ENCODE measurements around the gene CAMK1G. TPM values are rescaled to one million over a fixed set of nuclear protein-coding genes. Genes with fewer than 3 reads are reported as not detected.

CAMK1G gene
- polyA plus RNA-seq, 1 donor (not counting 4 experiments of a cell fraction or from before 2014, with no cell fraction given) = not detected

DNA sequence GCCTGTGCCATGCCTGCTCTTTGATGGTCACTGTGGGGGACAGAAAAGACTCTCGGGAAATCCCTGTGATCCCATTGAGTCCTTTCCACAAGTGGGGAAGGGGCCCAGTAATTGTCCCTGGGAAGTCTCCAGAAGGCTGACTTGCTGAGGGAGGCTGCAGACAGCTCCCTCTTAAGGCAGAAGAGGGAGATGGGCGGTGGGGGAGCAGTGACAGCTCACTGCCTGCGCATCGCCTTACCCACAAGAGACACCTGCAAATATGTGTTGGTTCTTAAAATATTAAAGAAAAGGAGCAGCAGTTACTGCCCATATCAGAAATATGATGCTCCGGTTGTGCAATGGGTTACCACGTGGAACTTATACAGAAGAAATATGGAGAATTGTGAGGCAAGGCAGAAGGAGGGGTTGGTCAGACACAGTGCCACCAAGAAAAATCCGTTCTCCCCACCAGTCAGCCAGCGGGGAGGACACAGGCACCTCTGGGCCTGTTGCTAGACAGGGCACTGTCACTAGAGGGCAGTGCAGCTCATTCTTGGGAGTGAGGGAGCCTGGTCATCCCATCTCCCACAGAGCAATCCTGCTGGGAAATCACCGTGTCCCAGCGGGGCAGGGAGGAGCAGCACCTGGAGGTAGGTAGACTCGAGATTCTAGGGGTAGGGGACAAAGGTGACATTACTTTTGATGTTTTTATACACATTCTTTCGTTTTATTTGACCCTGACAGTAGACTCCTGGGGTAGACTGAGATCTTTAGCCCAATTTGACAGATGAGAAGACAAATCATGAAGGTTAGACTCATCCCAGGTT, 6.9 kb upstream of the CAMK1G start:
- H3K27ac ChIP-seq (ENCODE audit: control insufficient read depth, insufficient read depth, low read length) = no peak overlapping the region
- no peaks in the 10 kb centered on the region for H3K4me1 ChIP-seq (ENCODE audit: control insufficient read depth, extremely low read depth, insufficient read depth, low read length)
- H3K4me2 ChIP-seq (ENCODE audit: control insufficient read depth, extremely low read depth, insufficient read depth, low read depth, low read length) = no peak overlapping the region
- no peaks in the 10 kb centered on the region for H3K79me2 ChIP-seq (ENCODE audit: control insufficient read depth, insufficient read depth, low read length)
- H3K36me3 ChIP-seq (ENCODE audit: control insufficient read depth in 2 of 2, extremely low read depth in 1 of 2, insufficient read depth in 2 of 2, low read length in 2 of 2) = no peaks in the 10 kb centered on the region
- no peak overlapping the region for H3K4me3 ChIP-seq (ENCODE audit: control insufficient read depth in 2 of 3, extremely low read depth in 1 of 3, insufficient read depth in 2 of 3, low read depth in 1 of 3, low read length in 3 of 3)
- dilution Hi-C loops (cut with MboI; ENCODE audit: extremely low pct_ligation_motif_present, low sequenced_read_pairs) = no loop called here
- H3K9me3 ChIP-seq (ENCODE audit: control insufficient read depth, low read depth, low read length) = no peaks in the 10 kb centered on the region
- H2AFZ ChIP-seq (ENCODE audit: control insufficient read depth, low read length) = no peak overlapping the region
- no peak overlapping the region for H3K9ac ChIP-seq (ENCODE audit: control insufficient read depth, extremely low read depth, insufficient read depth, low read length)
- peak; percentile 40 for DNase-seq (ENCODE audit: low read depth, low spot score)
- peak; percentile 82 for FAIRE-seq
- H3K9me1 ChIP-seq (ENCODE audit: control insufficient read depth, extremely low read depth, insufficient read depth, low read length) = no peaks in the 10 kb centered on the region
- H4K20me1 ChIP-seq (ENCODE audit: control insufficient read depth, extremely low read depth, insufficient read depth, low read length) = no peaks in the 10 kb centered on the region
- TF ChIP-seq, protein P1, sequence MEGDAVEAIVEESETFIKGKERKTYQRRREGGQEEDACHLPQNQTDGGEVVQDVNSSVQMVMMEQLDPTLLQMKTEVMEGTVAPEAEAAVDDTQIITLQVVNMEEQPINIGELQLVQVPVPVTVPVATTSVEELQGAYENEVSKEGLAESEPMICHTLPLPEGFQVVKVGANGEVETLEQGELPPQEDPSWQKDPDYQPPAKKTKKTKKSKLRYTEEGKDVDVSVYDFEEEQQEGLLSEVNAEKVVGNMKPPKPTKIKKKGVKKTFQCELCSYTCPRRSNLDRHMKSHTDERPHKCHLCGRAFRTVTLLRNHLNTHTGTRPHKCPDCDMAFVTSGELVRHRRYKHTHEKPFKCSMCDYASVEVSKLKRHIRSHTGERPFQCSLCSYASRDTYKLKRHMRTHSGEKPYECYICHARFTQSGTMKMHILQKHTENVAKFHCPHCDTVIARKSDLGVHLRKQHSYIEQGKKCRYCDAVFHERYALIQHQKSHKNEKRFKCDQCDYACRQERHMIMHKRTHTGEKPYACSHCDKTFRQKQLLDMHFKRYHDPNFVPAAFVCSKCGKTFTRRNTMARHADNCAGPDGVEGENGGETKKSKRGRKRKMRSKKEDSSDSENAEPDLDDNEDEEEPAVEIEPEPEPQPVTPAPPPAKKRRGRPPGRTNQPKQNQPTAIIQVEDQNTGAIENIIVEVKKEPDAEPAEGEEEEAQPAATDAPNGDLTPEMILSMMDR (optimal IDR thresholded peaks at IDR 0.05 in 1 of 3, IDR thresholded peaks at IDR 0.05 in 1 of 3, conservative IDR thresholded peaks at IDR 0.05 in 1 of 3; ENCODE audit: extremely low read depth in 1 of 3, insufficient read depth in 2 of 3, low read length in 3 of 3) = peak; percentile 95 to 100 (median 99)
- no peak for TF ChIP-seq EZH2 (IDR thresholded peaks at IDR 0.05; ENCODE audit: low read length)
- H3K27me3 ChIP-seq (ENCODE audit: control insufficient read depth, extremely low read depth, insufficient read depth, low read length) = peaks cover 15% of the 10 kb centered on the region

DNA sequence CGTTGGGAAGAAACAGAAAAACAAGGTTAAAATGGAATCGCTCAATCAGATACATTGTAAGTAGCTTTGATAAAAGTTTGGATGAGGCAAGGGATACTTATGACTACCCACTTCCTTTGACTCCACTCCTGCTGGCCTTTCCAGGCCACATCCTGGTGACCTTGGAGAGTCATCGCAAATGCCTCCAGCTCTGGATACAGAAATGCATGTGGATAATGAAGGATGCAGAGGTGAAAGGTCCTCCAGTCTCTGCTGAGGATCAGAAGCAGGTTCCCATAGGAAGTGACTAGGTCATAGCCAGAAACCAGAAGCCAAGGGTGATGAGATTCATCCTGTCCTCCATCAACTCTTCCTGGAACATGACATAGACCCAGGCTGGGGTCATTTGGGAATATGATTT, 6.2 kb upstream of the CAMK1G start:
- no peaks in the 10 kb centered on the region for H3K9me1 ChIP-seq (ENCODE audit: control insufficient read depth, extremely low read depth, insufficient read depth, low read length)
- H4K20me1 ChIP-seq (ENCODE audit: control insufficient read depth, extremely low read depth, insufficient read depth, low read length) = no peaks in the 10 kb centered on the region
- FAIRE-seq (no peak), DNase-seq (ENCODE audit: low read depth, low spot score) (no peak)
- no peak overlapping the region for H3K4me2 ChIP-seq (ENCODE audit: control insufficient read depth, extremely low read depth, insufficient read depth, low read depth, low read length)
- H3K79me2 ChIP-seq (ENCODE audit: control insufficient read depth, insufficient read depth, low read length) = no peaks in the 10 kb centered on the region
- no peaks in the 10 kb centered on the region for H3K36me3 ChIP-seq (ENCODE audit: control insufficient read depth in 2 of 2, extremely low read depth in 1 of 2, insufficient read depth in 2 of 2, low read length in 2 of 2)
- no peaks in the 10 kb centered on the region for H3K4me1 ChIP-seq (ENCODE audit: control insufficient read depth, extremely low read depth, insufficient read depth, low read length)
- TF ChIP-seq EZH2 (IDR thresholded peaks at IDR 0.05; ENCODE audit: low read length) = no peak
- TF ChIP-seq, protein P1 (optimal IDR thresholded peaks at IDR 0.05 in 1 of 3, IDR thresholded peaks at IDR 0.05 in 1 of 3, conservative IDR thresholded peaks at IDR 0.05 in 1 of 3; ENCODE audit: extremely low read depth in 1 of 3, insufficient read depth in 2 of 3, low read length in 3 of 3) = no peak
- no peak overlapping the region for H3K9ac ChIP-seq (ENCODE audit: control insufficient read depth, extremely low read depth, insufficient read depth, low read length)
- peaks cover 15% of the 10 kb centered on the region for H3K27me3 ChIP-seq (ENCODE audit: control insufficient read depth, extremely low read depth, insufficient read depth, low read length)
- H3K27ac ChIP-seq (ENCODE audit: control insufficient read depth, insufficient read depth, low read length) = no peak overlapping the region
- dilution Hi-C loops (cut with MboI; ENCODE audit: extremely low pct_ligation_motif_present, low sequenced_read_pairs) = no loop called here
- H3K9me3 ChIP-seq (ENCODE audit: control insufficient read depth, low read depth, low read length) = no peaks in the 10 kb centered on the region
- H2AFZ ChIP-seq (ENCODE audit: control insufficient read depth, low read length) = no peak overlapping the region
- H3K4me3 ChIP-seq (ENCODE audit: control insufficient read depth in 2 of 3, extremely low read depth in 1 of 3, insufficient read depth in 2 of 3, low read depth in 1 of 3, low read length in 3 of 3) = no peak overlapping the region
